ENCODE results near the gene SLC6A18.

DNA sequence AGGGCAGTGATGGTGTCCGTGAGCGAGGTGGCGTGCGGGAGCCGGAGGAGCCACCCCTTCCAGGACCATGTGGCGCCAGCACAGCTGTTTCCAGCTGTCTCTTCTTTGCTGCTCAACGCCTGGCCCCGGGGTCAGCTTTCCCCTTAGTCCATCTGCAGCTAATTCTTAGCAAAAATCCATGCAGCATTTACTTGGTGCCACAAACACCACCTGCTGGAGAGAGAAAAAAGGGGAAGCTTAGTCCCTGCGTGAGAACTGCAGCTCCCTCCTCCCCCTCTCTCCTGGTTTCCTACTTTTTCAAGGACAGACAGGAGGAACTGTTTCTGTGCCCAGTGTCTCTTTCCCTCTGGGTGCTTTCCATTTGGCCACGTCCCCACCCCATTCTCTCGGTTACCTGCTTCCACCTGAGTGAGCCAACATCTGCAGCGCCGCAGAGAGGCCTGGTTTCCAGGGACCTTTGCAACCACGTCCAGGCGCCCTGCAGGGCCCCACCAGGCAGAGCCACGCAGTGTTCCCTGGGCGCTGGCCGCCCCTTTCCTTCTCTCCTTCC is 20.4 kb upstream of the SLC6A18 start:
- TF ChIP-seq, protein P1, sequence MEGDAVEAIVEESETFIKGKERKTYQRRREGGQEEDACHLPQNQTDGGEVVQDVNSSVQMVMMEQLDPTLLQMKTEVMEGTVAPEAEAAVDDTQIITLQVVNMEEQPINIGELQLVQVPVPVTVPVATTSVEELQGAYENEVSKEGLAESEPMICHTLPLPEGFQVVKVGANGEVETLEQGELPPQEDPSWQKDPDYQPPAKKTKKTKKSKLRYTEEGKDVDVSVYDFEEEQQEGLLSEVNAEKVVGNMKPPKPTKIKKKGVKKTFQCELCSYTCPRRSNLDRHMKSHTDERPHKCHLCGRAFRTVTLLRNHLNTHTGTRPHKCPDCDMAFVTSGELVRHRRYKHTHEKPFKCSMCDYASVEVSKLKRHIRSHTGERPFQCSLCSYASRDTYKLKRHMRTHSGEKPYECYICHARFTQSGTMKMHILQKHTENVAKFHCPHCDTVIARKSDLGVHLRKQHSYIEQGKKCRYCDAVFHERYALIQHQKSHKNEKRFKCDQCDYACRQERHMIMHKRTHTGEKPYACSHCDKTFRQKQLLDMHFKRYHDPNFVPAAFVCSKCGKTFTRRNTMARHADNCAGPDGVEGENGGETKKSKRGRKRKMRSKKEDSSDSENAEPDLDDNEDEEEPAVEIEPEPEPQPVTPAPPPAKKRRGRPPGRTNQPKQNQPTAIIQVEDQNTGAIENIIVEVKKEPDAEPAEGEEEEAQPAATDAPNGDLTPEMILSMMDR (IDR thresholded peaks at IDR 0.05; ENCODE audit: insufficient read depth, low read depth, low read length), result peak; percentile 28
- no peak for TF ChIP-seq EZH2 (IDR thresholded peaks at IDR 0.05; ENCODE audit: insufficient read depth, low read length)
